Activated CD8-positive, alpha-beta T cell treated with anti-CD3 and anti-CD28 coated beads for 36 hours (primary cell): ENCODE measurements around the gene LUC7L3. TPM values are rescaled to one million over a fixed set of nuclear protein-coding genes. Genes with fewer than 3 reads are reported as not detected.

Experiments used
- ATAC-seq: fragments of 200-7000 bp; cut with Tn5 transposase; one replicate; pipeline ENCODE4 v1.10.0; 2021; ENCODE audit warnings: mild to moderate bottlenecking, moderate library complexity
- CTCF ChIA-PET: fragments of 350-600 bp; sonication (Branson Sonifier 250); formaldehyde crosslinking; loops from one replicate; lab custom pipeline; 2021; ENCODE audit warnings: antibody characterized with exemption; lab: Charles Lee
- POLR2A ChIA-PET: fragments of 350-600 bp; sonication (Branson Sonifier 250); formaldehyde crosslinking; loops from one replicate; lab custom pipeline; 2021; ENCODE audit warnings: antibody characterized with exemption; lab: Charles Lee
- DNase-seq: peaks from one replicate; pipeline ENCODE4 v3.0.0-alpha.2; 2020
- H3K27ac Mint-ChIP-seq: one replicate; pipeline ENCODE4 v1.8.0; 2021; ENCODE audit warnings: mild to moderate bottlenecking, mixed read lengths
- H3K27me3 Mint-ChIP-seq: one replicate; pipeline ENCODE4 v1.8.0; 2021; ENCODE audit warnings: mixed read lengths
- H3K36me3 Mint-ChIP-seq: one replicate; pipeline ENCODE4 v1.8.0; 2021; ENCODE audit warnings: low read depth, mixed read lengths
- H3K4me1 Mint-ChIP-seq: one replicate; pipeline ENCODE4 v1.8.0; 2021; ENCODE audit warnings: low read depth, mixed read lengths
- H3K4me3 Mint-ChIP-seq: one replicate; pipeline ENCODE4 v1.8.0; 2021; ENCODE audit warnings: mild to moderate bottlenecking, moderate library complexity, mixed read lengths
- H3K9me3 Mint-ChIP-seq: one replicate; pipeline ENCODE4 v1.8.0; 2021; ENCODE audit warnings: mixed read lengths
- intact Hi-C: fragments of 100-400 bp; cut with micrococcal nuclease; formaldehyde crosslinking; loops from one replicate; pipeline ENCODE4 v1.10.0; 2022
- total RNA-seq, 2 experiments: library from RNA; stranded (reverse); gene quantifications; one replicate each; pipeline ENCODE4 v1.2.3, GENCODE V29; 2021
- TF ChIP-seq, protein P1 (sequence below): fragments of 200-600 bp; IDR thresholded peaks from one replicate; pipeline ENCODE4 v1.8.0; 2022; ENCODE audit warnings: antibody characterized with exemption, mild to moderate bottlenecking

Gene LUC7L3
- total RNA-seq, 2 experiments from 2014 or later, result 148 to 160 TPM

DNA sequence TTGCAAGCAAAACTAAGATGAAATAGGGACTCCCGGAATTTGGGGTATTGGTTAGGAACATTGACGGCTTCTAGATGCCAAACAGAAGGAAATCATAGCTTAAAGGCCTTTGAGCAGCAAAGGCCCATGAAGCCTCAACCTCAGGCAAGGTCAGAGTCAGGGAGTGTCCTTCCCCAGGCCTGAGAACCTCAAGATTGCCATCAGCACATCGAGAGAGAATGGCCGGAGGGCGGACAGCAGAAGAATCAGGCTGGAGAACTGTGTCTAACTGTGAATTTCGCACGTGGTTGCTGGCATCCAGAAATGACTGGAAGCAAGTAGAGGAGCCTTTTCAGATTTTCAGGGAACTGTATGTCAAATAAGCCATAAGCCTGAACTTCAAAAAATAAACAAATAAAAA, 72.7 kb downstream of the LUC7L3 start:
- POLR2A ChIA-PET, result no interaction called here
- H3K4me1 Mint-ChIP-seq, result peaks cover 3% of the 10 kb centered on the region
- CTCF ChIA-PET, result no interaction called here
- H3K27me3 Mint-ChIP-seq, result no peaks in the 10 kb centered on the region
- DNase-seq (no peak), ATAC-seq (no peak)
- no peaks in the 10 kb centered on the region for H3K9me3 Mint-ChIP-seq
- intact Hi-C loops, result no loop called here
- no peaks in the 10 kb centered on the region for H3K36me3 Mint-ChIP-seq
- TF ChIP-seq, protein P1, sequence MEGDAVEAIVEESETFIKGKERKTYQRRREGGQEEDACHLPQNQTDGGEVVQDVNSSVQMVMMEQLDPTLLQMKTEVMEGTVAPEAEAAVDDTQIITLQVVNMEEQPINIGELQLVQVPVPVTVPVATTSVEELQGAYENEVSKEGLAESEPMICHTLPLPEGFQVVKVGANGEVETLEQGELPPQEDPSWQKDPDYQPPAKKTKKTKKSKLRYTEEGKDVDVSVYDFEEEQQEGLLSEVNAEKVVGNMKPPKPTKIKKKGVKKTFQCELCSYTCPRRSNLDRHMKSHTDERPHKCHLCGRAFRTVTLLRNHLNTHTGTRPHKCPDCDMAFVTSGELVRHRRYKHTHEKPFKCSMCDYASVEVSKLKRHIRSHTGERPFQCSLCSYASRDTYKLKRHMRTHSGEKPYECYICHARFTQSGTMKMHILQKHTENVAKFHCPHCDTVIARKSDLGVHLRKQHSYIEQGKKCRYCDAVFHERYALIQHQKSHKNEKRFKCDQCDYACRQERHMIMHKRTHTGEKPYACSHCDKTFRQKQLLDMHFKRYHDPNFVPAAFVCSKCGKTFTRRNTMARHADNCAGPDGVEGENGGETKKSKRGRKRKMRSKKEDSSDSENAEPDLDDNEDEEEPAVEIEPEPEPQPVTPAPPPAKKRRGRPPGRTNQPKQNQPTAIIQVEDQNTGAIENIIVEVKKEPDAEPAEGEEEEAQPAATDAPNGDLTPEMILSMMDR, result no peak
- no peak overlapping the region for H3K4me3 Mint-ChIP-seq
- no peak overlapping the region for H3K27ac Mint-ChIP-seq

DNA sequence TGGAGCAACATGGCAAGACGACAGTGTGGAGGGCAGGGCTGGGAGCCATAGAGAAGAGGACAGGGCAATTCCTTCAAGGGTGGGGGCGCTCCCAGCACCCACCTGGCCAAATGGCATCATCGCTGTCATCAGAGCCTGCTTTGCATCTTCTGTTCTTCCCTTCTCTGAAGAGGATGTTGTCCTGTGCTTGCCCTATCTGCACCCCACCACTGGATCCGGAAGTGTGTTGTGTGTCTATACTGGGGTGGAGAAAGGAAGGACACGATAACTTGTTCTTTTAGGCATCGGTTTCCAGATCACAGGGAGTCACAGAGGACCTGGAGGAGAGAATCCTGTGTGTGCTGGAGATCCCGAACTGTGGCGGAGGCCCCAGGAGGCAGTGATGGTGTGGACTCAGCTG, 73.6 kb downstream of the LUC7L3 start:
- ATAC-seq (no peak), DNase-seq (no peak)
- TF ChIP-seq, protein P1, result no peak
- H3K4me3 Mint-ChIP-seq, result no peak overlapping the region
- intact Hi-C loops, result no loop called here
- no peak overlapping the region for H3K27ac Mint-ChIP-seq
- H3K9me3 Mint-ChIP-seq, result no peaks in the 10 kb centered on the region
- POLR2A ChIA-PET, result no interaction called here
- H3K36me3 Mint-ChIP-seq, result no peaks in the 10 kb centered on the region
- peaks cover 1% of the 10 kb centered on the region for H3K4me1 Mint-ChIP-seq
- H3K27me3 Mint-ChIP-seq, result no peaks in the 10 kb centered on the region
- CTCF ChIA-PET, result no interaction called here

DNA sequence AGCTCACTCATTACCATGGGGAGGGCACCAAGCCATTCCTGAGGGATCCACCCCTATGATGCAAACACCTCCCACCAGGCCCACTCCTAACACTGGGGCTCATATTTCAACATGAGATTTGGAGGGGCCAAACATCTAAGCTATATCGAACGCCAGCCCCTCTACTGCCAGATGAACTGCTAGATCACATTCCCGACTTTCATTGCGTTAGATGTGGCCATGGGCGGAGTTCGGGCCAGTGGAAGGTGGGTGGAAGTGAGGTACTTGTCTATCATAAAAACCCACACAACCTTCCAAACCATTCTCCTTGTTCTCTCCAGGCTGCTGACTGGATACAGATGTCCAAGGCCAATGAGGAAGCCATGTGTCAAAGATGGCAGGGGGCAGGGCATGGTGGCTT, 75.0 kb downstream of the LUC7L3 start:
- no peak overlapping the region for H3K27ac Mint-ChIP-seq
- intact Hi-C loops, result no loop called here
- no peaks in the 10 kb centered on the region for H3K27me3 Mint-ChIP-seq
- DNase-seq (no peak), ATAC-seq (no peak)
- no peak overlapping the region for H3K4me3 Mint-ChIP-seq
- CTCF ChIA-PET, result interaction anchor here (1.4 kb wide), 1 partner anchor 11 kb away, joined by 3 read pairs; no protein-coding TSS in a partner anchor
- H3K36me3 Mint-ChIP-seq, result no peaks in the 10 kb centered on the region
- TF ChIP-seq, protein P1, result no peak
- no peaks in the 10 kb centered on the region for H3K9me3 Mint-ChIP-seq
- H3K4me1 Mint-ChIP-seq, result no peaks in the 10 kb centered on the region
- POLR2A ChIA-PET, result no interaction called here

DNA sequence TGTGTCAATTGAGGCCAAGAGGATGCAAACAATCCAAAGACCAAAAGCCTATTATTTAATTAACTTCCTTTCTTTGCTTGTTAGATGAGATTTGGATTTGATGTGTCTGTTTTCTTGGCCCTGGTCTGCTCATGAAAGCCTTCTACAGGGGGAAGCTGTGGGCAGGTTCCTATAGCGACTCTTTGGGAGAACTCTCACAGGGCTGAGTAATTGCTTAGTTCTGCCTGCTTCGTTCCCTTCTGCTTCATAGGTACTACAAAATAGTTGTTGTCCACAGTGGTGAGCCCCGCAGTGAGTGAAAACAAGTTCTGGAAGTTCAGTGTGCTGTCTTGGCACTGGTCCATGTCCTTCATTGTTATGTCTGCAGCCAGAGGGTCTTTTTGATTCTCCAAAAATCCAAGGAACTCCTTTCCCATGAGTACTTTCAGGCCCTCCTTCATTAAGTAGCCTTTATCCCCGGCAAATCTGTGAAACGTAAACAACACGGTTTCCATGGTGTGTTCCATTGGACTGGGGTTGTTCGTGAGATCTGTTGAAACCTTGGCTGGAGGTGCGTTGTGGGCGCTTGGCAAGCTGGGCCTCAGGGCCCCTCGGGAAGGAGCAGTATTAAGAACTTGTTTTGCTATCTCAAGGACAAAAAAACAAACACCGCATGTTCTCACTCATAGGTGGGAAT, 77.9 kb downstream of the LUC7L3 start:
- no peaks in the 10 kb centered on the region for H3K9me3 Mint-ChIP-seq
- no peaks in the 10 kb centered on the region for H3K4me1 Mint-ChIP-seq
- intact Hi-C loops, result no loop called here
- H3K27ac Mint-ChIP-seq, result no peak overlapping the region
- ATAC-seq (no peak), DNase-seq (no peak)
- H3K27me3 Mint-ChIP-seq, result no peaks in the 10 kb centered on the region
- ChIA-PET POLR2A (no interaction called here), CTCF (interaction anchor here (1.5 to 1.6 kb wide), 2 partner anchors 14 kb away, joined by 6 to 8 read pairs; no protein-coding TSS in a partner anchor)
- H3K4me3 Mint-ChIP-seq, result no peak overlapping the region
- TF ChIP-seq, protein P1, result no peak
- H3K36me3 Mint-ChIP-seq, result no peaks in the 10 kb centered on the region

DNA sequence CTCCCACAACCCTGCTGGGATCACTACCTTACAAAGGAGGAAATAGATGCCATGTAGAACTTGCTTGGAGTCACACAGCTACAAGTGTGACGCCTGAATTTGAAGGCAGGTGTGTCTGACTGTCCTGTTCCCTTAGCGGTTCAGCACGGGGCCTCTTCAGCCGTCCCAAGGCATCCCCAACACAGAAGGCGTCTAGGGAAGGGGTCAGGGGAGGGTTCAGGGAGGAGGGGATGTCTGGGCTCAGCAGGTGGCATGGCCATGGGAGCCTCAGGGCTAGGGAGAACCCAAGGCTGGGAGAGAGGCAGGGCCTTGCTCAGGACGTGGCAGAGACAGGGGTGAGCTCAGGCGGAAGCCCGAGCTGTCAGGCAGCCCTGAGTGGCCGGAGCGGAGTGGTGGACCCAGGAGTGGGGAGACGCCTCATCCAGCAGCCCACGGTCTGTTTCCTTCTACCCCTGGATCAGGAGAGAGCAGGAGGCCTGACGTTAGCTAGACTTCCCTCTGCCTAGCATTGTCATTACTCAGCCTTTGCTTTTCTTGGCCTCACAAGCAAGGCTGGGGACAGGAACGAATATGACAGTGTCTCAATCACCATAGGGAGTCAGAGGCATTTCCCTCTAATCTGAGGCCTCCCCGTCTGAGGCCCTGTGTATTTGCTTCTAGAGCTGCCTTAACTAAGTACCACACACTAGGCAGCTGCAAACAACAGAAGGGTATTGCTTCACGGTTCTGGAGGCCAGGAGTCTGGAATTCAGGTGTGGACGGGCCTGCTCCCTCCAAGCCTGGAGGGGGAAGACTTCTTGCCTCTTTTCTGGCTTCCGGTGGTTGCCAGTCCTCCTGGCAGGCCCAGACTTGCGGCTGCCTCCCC, 79.3 kb downstream of the LUC7L3 start:
- Mint-ChIP-seq H3K9me3 (no peaks in the 10 kb centered on the region), H3K27ac (no peak overlapping the region), H3K36me3 (no peaks in the 10 kb centered on the region), H3K27me3 (no peaks in the 10 kb centered on the region), H3K4me1 (no peaks in the 10 kb centered on the region), H3K4me3 (no peak overlapping the region)
- DNase-seq (no peak), ATAC-seq (no peak)
- ChIA-PET CTCF (interaction anchor here (1.6 kb wide), 1 partner anchor 16 kb away, joined by 8 read pairs; no protein-coding TSS in a partner anchor), POLR2A (no interaction called here)
- intact Hi-C loops, result no loop called here
- TF ChIP-seq, protein P1, result no peak
